ENCODE data around the gene PXYLP1.
A peak's percentile ranks its signal among the peaks of the same experiment; 100 is the strongest.

Gene PXYLP1

GRCh38 chr3:141241616-141242376, 10.2 kb downstream of the PXYLP1 start:
- TF ChIP-seq CTCF (IDR thresholded peaks at IDR 0.05; ENCODE audit: insufficient read depth, low read depth, low read length, missing control alignments), result no peak
- no peak for DNase-seq (ENCODE audit: low read depth)
- no peak overlapping the region for H3K4me3 ChIP-seq (ENCODE audit: low read length)

GRCh38 chr3:141242377-141243092, 10.9 kb downstream of the PXYLP1 start:
- no peak overlapping the region for H3K4me3 ChIP-seq (ENCODE audit: low read length)
- no peak for DNase-seq (ENCODE audit: low read depth)

GRCh38 chr3:141243271-141243707, 11.7 kb downstream of the PXYLP1 start:
- TF ChIP-seq CTCF (IDR thresholded peaks at IDR 0.05; ENCODE audit: insufficient read depth, low read depth, low read length, missing control alignments), result no peak
- DNase-seq (ENCODE audit: low read depth), result peak; percentile 16
- no peak overlapping the region for H3K4me3 ChIP-seq (ENCODE audit: low read length)

More at GRCh38 chr3:141242377-141243092, 10.9 kb downstream of the PXYLP1 start:
- no peak for TF ChIP-seq CTCF (IDR thresholded peaks at IDR 0.05; ENCODE audit: insufficient read depth, low read depth, low read length, missing control alignments)

GRCh38 chr3:141246224-141246957, 14.8 kb downstream of the PXYLP1 start:
- TF ChIP-seq CTCF (IDR thresholded peaks at IDR 0.05; ENCODE audit: insufficient read depth, low read depth, low read length, missing control alignments), result no peak
- H3K4me3 ChIP-seq (ENCODE audit: low read length), result no peak overlapping the region
- DNase-seq (ENCODE audit: low read depth), result no peak

- no peak for TF ChIP-seq CTCF (IDR thresholded peaks at IDR 0.05; ENCODE audit: insufficient read depth, low read depth, low read length, missing control alignments)
- no peak for DNase-seq (ENCODE audit: low read depth)
- no peak overlapping the region for H3K4me3 ChIP-seq (ENCODE audit: low read length)
These were observed 15.3 kb downstream of the PXYLP1 start for GRCh38 chr3:141246958-141247301.

- DNase-seq (ENCODE audit: low read depth), result no peak
- H3K4me3 ChIP-seq (ENCODE audit: low read length), result no peak overlapping the region
- TF ChIP-seq CTCF (IDR thresholded peaks at IDR 0.05; ENCODE audit: insufficient read depth, low read depth, low read length, missing control alignments), result no peak
These were observed 16.4 kb downstream of the PXYLP1 start for GRCh38 chr3:141248064-141248463.
